ENCODE results near the gene NUCB2. TPM values are rescaled to one million over a fixed set of nuclear protein-coding genes. Genes with fewer than 3 reads are reported as not detected.

NUCB2 gene
- total and polyA plus RNA-seq, 2 donors (not counting 3 experiments of a cell fraction or from before 2014, with no cell fraction given), result 41.9 to 114 TPM

GRCh38 chr11:17259519-17259918 lies 17.0 kb upstream of the NUCB2 start:
- POLR2A ChIA-PET, result no interaction called here
- Histone ChIP-seq H3K79me2 (ENCODE audit: control insufficient read depth, insufficient read depth, low read length) (no peaks in the 10 kb centered on the region), H3K9me1 (replicated peaks; ENCODE audit: control insufficient read depth, extremely low read depth, insufficient read depth, low read length) (no peaks in the 10 kb centered on the region), H3K4me2 (ENCODE audit: insufficient read depth, low read length) (no peak overlapping the region), H3K36me3 (ENCODE audit: control insufficient read depth in 2 of 2, extremely low read depth in 1 of 2, insufficient read depth in 2 of 2, low read length in 2 of 2) (no peaks in the 10 kb centered on the region), H2AFZ (ENCODE audit: low read depth, low read length) (no peak overlapping the region), H3K4me3 (replicated peaks in 1 of 3; ENCODE audit: insufficient read depth in 1 of 3, low read depth in 1 of 3, low read length in 3 of 3) (no peak overlapping the region), H4K20me1 (replicated peaks; ENCODE audit: control insufficient read depth, extremely low read depth, insufficient read depth, low read length) (no peaks in the 10 kb centered on the region), H3K4me1 (ENCODE audit: control insufficient read depth, extremely low read depth, insufficient read depth, low read length) (no peaks in the 10 kb centered on the region), H3K27me3 (ENCODE audit: control insufficient read depth in 2 of 2, insufficient read depth in 2 of 2, low read length in 2 of 2) (no peaks in the 10 kb centered on the region), H3K9ac (replicated peaks; ENCODE audit: extremely low read depth, insufficient read depth, low read length) (no peak overlapping the region), H3K9me3 (replicated peaks; ENCODE audit: control insufficient read depth, insufficient read depth, low read length) (no peaks in the 10 kb centered on the region), H3K27ac (ENCODE audit: insufficient read depth, low read depth, low read length) (no peak overlapping the region)
- TF ChIP-seq MYC (IDR thresholded peaks at IDR 0.05; ENCODE audit: low read depth, low read length) (no peak), POLR2AphosphoS5 (IDR thresholded peaks at IDR 0.05; ENCODE audit: insufficient read depth, low read depth, low read length) (no peak), FOS (IDR thresholded peaks at IDR 0.05; ENCODE audit: borderline replicate concordance, insufficient read depth, low read length) (no peak), EZH2 (IDR thresholded peaks at IDR 0.05; ENCODE audit: borderline replicate concordance, low read depth, low read length, severe bottlenecking) (no peak), POLR2A (IDR thresholded peaks at IDR 0.05; ENCODE audit: low read depth, low read length) (no peak), GATA2 (IDR thresholded peaks at IDR 0.05; ENCODE audit: insufficient read depth, insufficient read length, low read depth, low read length) (no peak), JUN (IDR thresholded peaks at IDR 0.05; ENCODE audit: borderline replicate concordance, insufficient read depth, insufficient read length, low read depth) (no peak)
- TF ChIP-seq, protein P1, sequence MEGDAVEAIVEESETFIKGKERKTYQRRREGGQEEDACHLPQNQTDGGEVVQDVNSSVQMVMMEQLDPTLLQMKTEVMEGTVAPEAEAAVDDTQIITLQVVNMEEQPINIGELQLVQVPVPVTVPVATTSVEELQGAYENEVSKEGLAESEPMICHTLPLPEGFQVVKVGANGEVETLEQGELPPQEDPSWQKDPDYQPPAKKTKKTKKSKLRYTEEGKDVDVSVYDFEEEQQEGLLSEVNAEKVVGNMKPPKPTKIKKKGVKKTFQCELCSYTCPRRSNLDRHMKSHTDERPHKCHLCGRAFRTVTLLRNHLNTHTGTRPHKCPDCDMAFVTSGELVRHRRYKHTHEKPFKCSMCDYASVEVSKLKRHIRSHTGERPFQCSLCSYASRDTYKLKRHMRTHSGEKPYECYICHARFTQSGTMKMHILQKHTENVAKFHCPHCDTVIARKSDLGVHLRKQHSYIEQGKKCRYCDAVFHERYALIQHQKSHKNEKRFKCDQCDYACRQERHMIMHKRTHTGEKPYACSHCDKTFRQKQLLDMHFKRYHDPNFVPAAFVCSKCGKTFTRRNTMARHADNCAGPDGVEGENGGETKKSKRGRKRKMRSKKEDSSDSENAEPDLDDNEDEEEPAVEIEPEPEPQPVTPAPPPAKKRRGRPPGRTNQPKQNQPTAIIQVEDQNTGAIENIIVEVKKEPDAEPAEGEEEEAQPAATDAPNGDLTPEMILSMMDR (IDR thresholded peaks at IDR 0.05; ENCODE audit: extremely low read depth in 1 of 2, insufficient read depth in 1 of 2, low read depth in 1 of 2, low read length in 2 of 2), result no peak
- TF ChIP-seq, protein P2, sequence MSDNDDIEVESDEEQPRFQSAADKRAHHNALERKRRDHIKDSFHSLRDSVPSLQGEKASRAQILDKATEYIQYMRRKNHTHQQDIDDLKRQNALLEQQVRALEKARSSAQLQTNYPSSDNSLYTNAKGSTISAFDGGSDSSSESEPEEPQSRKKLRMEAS (IDR thresholded peaks at IDR 0.05; ENCODE audit: insufficient read depth, insufficient read length), result no peak
- BruUV-seq (replicated peaks), result no TSS peak
- DNase-seq (ENCODE audit: low read depth, low spot score) (no peak), FAIRE-seq (no peak)
- dilution Hi-C loops (cut with MboI; ENCODE audit: extremely low pct_ligation_motif_present, low sequenced_read_pairs), result no loop called here
- CTCF ChIA-PET, result interaction anchor here (0.6 kb wide), 1 partner anchor 58 kb away, joined by 3 read pairs; no protein-coding TSS in a partner anchor
- intact Hi-C loops (cut with micrococcal nuclease), result no loop called here
